Endothelial cell of umbilical vein (primary cell): Measurements from ENCODE around the gene CAPN15.

Experiments
- EZH2 ChIP-seq: IDR thresholded peaks from 2 replicates; pipeline ENCODE4 v1.6.1; 2012; ENCODE audit warnings: borderline replicate concordance, low read depth, mild to moderate bottlenecking, moderate library complexity, low read length, inconsistent platforms; ENCODE audit not compliant: severe bottlenecking
- POLR2A ChIP-seq: IDR thresholded peaks from 2 replicates; pipeline ENCODE4 v1.6.1; 2012; ENCODE audit warnings: low read depth, mild to moderate bottlenecking, control low read depth, low read length
- POLR2AphosphoS5 ChIP-seq: IDR thresholded peaks from 2 replicates; pipeline ENCODE4 v1.6.1; 2012; ENCODE audit warnings: low read depth, mild to moderate bottlenecking, control low read depth, low read length, moderate library complexity; ENCODE audit not compliant: insufficient read depth
- TF ChIP-seq, protein P1 (sequence below), 2 donors: IDR thresholded peaks; 1 replicate in 1 of 2; 2 replicates in 1 of 2; pipeline ENCODE4 v1.5.1; 2011; ENCODE audit warnings: low read length in 2 of 2, mild to moderate bottlenecking in 2 of 2, moderate library complexity in 2 of 2, control low read depth in 1 of 2, inconsistent platforms in 1 of 2, low read depth in 1 of 2; ENCODE audit not compliant: insufficient read depth in 1 of 2; ENCODE audit errors: extremely low read depth in 1 of 2

DNA sequence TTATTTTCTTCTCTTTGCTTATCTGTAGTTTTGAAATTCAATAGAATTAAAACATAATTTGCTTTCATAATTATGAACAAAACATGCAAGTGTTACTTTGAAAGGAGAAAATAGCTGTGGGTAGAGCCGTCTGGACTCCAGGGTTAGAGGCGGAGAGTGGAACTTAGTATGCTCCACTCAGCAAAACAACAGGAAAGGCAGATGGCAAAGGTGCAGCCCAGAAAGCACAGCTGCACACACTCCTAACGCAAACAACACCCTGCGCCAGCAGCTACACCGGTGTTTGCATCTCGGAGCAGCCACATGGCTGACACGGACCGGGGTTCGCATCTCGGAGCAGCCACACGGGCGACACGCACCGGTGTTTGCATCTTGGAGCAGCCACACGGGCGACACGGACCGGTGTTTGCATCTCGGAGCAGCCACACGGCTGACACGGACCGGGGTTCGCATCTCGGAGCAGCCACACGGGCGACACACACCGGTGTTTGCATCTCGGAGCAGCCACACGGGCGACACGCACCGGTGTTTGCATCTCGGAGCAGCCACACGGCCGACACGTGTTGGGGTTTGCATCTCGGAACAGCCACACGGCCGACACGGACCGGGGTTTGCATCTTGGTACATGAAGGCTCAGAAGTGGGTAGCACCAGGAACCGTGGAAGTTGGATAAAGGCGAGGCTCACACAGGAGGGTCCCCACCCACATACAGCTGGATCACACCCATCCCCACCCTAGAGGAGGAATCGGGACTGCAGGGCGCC, 12.2 kb upstream of the CAPN15 start:
- TF ChIP-seq, protein P1, sequence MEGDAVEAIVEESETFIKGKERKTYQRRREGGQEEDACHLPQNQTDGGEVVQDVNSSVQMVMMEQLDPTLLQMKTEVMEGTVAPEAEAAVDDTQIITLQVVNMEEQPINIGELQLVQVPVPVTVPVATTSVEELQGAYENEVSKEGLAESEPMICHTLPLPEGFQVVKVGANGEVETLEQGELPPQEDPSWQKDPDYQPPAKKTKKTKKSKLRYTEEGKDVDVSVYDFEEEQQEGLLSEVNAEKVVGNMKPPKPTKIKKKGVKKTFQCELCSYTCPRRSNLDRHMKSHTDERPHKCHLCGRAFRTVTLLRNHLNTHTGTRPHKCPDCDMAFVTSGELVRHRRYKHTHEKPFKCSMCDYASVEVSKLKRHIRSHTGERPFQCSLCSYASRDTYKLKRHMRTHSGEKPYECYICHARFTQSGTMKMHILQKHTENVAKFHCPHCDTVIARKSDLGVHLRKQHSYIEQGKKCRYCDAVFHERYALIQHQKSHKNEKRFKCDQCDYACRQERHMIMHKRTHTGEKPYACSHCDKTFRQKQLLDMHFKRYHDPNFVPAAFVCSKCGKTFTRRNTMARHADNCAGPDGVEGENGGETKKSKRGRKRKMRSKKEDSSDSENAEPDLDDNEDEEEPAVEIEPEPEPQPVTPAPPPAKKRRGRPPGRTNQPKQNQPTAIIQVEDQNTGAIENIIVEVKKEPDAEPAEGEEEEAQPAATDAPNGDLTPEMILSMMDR (IDR thresholded peaks at IDR 0.05; ENCODE audit: extremely low read depth in 1 of 2, insufficient read depth in 1 of 2, low read depth in 1 of 2, low read length in 2 of 2), result no peak
- TF ChIP-seq EZH2 (no peak), POLR2AphosphoS5 (no peak), POLR2A (no peak)
